Measurements from ENCODE around the gene YIPF1. TPM values are rescaled to one million over a fixed set of nuclear protein-coding genes. Genes with fewer than 3 reads are reported as not detected.

The YIPF1 gene
- total and polyA plus RNA-seq, 10 of the 15 experiments (the other 5 are each of a cell fraction or from before 2014, with no cell fraction given): 13.0 to 36.0 (median 20.3) TPM

DNA sequence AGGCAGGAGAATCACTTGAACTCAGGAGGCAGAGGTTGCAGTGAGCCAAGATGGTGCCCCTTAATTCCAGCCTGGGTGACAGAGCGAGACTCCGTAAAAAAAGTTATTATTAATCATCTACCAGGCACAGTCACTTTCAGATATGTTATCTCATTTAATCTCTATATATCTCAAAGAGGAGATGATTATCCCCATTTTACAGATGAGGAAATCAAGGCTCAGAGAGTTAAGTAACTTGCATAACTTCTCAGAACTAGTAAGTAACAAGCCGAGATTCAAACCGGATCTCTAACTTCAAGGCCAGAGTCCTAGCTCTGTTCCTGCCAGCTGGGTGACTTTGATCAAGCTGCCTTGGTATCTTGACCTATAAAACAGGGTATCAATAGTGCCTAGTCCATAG is 21.8 kb upstream of the YIPF1 start:
- SMC1A ChIA-PET (ENCODE audit: uncharacterized antibody, unreplicated experiment): interaction anchor here (1.2 to 3.5 kb wide), 2 partner anchors 11 to 37 kb away, joined by 4 to 9 read pairs; no protein-coding TSS in a partner anchor
- FAIRE-seq (no peak), ATAC-seq (no peak), DNase-seq (ENCODE audit: low read depth, low spot score) (no peak)
- POLR2A ChIA-PET: no interaction called here
- no peaks in the 10 kb centered on the region for H3K9me3 ChIP-seq (replicated peaks; ENCODE audit: control insufficient read depth, insufficient read depth, low read length)
- H3K4me1 ChIP-seq (ENCODE audit: control insufficient read depth, insufficient read depth, low read length): no peaks in the 10 kb centered on the region
- no peak overlapping the region for H3K4me3 ChIP-seq
- no peak overlapping the region for H3K4me2 ChIP-seq (ENCODE audit: control insufficient read depth, insufficient read depth)
- TF ChIP-seq TAF1 (IDR thresholded peaks at IDR 0.05; ENCODE audit: borderline replicate concordance, low read depth, low read length): no peak
- TF ChIP-seq PAX8 (IDR thresholded peaks at IDR 0.05): no peak
- TF ChIP-seq SP1 (IDR thresholded peaks at IDR 0.05; ENCODE audit: low read depth, low read length): no peak
- TF ChIP-seq NR2C2 (IDR thresholded peaks at IDR 0.05; ENCODE audit: borderline replicate concordance, control insufficient read depth, insufficient read length, low read depth): no peak
- TF ChIP-seq HCFC1 (IDR thresholded peaks at IDR 0.05; ENCODE audit: low read length): no peak
- TF ChIP-seq GABPA (IDR thresholded peaks at IDR 0.05; ENCODE audit: low read depth): no peak
- TF ChIP-seq CHD1 (IDR thresholded peaks at IDR 0.05; ENCODE audit: low read depth, low read length): no peak
- TF ChIP-seq MEF2B (IDR thresholded peaks at IDR 0.05; ENCODE audit: partially characterized antibody, poor library complexity, severe bottlenecking): no peak
- TF ChIP-seq NFYB (IDR thresholded peaks at IDR 0.05; ENCODE audit: insufficient read depth, low read depth, low read length): no peak
- TF ChIP-seq PML (IDR thresholded peaks at IDR 0.05; ENCODE audit: low read length): no peak
- no peak for TF ChIP-seq POLR2A (IDR thresholded peaks at IDR 0.05; ENCODE audit: low read depth, low read length)
- no peak for TF ChIP-seq EZH2 (IDR thresholded peaks at IDR 0.05; ENCODE audit: borderline replicate concordance, control insufficient read depth, low read depth, low read length)
- TF ChIP-seq, protein P1, sequence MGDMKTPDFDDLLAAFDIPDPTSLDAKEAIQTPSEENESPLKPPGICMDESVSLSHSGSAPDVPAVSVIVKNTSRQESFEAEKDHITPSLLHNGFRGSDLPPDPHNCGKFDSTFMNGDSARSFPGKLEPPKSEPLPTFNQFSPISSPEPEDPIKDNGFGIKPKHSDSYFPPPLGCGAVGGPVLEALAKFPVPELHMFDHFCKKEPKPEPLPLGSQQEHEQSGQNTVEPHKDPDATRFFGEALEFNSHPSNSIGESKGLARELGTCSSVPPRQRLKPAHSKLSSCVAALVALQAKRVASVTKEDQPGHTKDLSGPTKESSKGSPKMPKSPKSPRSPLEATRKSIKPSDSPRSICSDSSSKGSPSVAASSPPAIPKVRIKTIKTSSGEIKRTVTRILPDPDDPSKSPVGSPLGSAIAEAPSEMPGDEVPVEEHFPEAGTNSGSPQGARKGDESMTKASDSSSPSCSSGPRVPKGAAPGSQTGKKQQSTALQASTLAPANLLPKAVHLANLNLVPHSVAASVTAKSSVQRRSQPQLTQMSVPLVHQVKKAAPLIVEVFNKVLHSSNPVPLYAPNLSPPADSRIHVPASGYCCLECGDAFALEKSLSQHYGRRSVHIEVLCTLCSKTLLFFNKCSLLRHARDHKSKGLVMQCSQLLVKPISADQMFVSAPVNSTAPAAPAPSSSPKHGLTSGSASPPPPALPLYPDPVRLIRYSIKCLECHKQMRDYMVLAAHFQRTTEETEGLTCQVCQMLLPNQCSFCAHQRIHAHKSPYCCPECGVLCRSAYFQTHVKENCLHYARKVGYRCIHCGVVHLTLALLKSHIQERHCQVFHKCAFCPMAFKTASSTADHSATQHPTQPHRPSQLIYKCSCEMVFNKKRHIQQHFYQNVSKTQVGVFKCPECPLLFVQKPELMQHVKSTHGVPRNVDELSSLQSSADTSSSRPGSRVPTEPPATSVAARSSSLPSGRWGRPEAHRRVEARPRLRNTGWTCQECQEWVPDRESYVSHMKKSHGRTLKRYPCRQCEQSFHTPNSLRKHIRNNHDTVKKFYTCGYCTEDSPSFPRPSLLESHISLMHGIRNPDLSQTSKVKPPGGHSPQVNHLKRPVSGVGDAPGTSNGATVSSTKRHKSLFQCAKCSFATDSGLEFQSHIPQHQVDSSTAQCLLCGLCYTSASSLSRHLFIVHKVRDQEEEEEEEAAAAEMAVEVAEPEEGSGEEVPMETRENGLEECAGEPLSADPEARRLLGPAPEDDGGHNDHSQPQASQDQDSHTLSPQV (IDR thresholded peaks at IDR 0.05): no peak
- TF ChIP-seq, protein P2, sequence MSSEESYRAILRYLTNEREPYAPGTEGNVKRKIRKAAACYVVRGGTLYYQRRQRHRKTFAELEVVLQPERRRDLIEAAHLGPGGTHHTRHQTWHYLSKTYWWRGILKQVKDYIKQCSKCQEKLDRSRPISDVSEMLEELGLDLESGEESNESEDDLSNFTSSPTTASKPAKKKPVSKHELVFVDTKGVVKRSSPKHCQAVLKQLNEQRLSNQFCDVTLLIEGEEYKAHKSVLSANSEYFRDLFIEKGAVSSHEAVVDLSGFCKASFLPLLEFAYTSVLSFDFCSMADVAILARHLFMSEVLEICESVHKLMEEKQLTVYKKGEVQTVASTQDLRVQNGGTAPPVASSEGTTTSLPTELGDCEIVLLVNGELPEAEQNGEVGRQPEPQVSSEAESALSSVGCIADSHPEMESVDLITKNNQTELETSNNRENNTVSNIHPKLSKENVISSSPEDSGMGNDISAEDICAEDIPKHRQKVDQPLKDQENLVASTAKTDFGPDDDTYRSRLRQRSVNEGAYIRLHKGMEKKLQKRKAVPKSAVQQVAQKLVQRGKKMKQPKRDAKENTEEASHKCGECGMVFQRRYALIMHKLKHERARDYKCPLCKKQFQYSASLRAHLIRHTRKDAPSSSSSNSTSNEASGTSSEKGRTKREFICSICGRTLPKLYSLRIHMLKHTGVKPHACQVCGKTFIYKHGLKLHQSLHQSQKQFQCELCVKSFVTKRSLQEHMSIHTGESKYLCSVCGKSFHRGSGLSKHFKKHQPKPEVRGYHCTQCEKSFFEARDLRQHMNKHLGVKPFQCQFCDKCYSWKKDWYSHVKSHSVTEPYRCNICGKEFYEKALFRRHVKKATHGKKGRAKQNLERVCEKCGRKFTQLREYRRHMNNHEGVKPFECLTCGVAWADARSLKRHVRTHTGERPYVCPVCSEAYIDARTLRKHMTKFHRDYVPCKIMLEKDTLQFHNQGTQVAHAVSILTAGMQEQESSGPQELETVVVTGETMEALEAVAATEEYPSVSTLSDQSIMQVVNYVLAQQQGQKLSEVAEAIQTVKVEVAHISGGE (CRISPR knock-in tag; IDR thresholded peaks at IDR 0.05): no peak
- TF ChIP-seq, protein P3, sequence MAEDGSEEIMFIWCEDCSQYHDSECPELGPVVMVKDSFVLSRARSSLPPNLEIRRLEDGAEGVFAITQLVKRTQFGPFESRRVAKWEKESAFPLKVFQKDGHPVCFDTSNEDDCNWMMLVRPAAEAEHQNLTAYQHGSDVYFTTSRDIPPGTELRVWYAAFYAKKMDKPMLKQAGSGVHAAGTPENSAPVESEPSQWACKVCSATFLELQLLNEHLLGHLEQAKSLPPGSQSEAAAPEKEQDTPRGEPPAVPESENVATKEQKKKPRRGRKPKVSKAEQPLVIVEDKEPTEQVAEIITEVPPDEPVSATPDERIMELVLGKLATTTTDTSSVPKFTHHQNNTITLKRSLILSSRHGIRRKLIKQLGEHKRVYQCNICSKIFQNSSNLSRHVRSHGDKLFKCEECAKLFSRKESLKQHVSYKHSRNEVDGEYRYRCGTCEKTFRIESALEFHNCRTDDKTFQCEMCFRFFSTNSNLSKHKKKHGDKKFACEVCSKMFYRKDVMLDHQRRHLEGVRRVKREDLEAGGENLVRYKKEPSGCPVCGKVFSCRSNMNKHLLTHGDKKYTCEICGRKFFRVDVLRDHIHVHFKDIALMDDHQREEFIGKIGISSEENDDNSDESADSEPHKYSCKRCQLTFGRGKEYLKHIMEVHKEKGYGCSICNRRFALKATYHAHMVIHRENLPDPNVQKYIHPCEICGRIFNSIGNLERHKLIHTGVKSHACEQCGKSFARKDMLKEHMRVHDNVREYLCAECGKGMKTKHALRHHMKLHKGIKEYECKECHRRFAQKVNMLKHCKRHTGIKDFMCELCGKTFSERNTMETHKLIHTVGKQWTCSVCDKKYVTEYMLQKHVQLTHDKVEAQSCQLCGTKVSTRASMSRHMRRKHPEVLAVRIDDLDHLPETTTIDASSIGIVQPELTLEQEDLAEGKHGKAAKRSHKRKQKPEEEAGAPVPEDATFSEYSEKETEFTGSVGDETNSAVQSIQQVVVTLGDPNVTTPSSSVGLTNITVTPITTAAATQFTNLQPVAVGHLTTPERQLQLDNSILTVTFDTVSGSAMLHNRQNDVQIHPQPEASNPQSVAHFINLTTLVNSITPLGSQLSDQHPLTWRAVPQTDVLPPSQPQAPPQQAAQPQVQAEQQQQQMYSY (CRISPR knock-in tag; IDR thresholded peaks at IDR 0.05): no peak
- in situ Hi-C loops (cut with MboI): no loop called here
- H3K27ac ChIP-seq (ENCODE audit: control insufficient read depth, insufficient read depth): no peak overlapping the region
- CTCF ChIA-PET: interaction anchor here (1.8 kb wide), 1 partner anchor 32 kb away, joined by 6 read pairs; no protein-coding TSS in a partner anchor
- H3K9ac ChIP-seq (ENCODE audit: control insufficient read depth, insufficient read depth, low read length): no peak overlapping the region
- no peaks in the 10 kb centered on the region for H3K79me2 ChIP-seq (ENCODE audit: control insufficient read depth, insufficient read depth, low read length)
- BruUV-seq (replicated peaks): no TSS peak
- H4K20me1 ChIP-seq (ENCODE audit: control insufficient read depth, insufficient read depth): no peaks in the 10 kb centered on the region
- RAD21 ChIA-PET (ENCODE audit: unreplicated experiment): no interaction called here
- intact Hi-C loops (cut with micrococcal nuclease; ENCODE audit: unreplicated experiment): no loop called here
- H3K27me3 ChIP-seq (replicated peaks in 1 of 2; ENCODE audit: control insufficient read depth in 2 of 2, insufficient read depth in 2 of 2, low read length in 1 of 2): no peaks in the 10 kb centered on the region
- peaks cover 0 to 9% of the 10 kb centered on the region in 2 experiments; a peak in 1 of 4 replicates for H3K36me3 ChIP-seq (ENCODE audit: control insufficient read depth in 2 of 2, insufficient read depth in 2 of 2, low read length in 1 of 2)
- WGBS (ENCODE audit: insufficient coverage, insufficient replicate concordance, low lambda C conversion rate, missing lambda C conversion rate): 100% methylated on average over 4 of the region's 4 CpGs
- H2AFZ ChIP-seq (ENCODE audit: control insufficient read depth, low read depth, low read length): no peak overlapping the region
